Stimulated activated naive CD4-positive, alpha-beta T cell treated with Interleukin-2 at 50 U/mL for 16 hours (primary cell): ENCODE results near the gene INO80C.

ENCODE experiments used
- DNase-seq: peaks from one replicate; lab custom pipeline; 2025; lab: John Stamatoyannopoulos, UW

Gene INO80C

DNA sequence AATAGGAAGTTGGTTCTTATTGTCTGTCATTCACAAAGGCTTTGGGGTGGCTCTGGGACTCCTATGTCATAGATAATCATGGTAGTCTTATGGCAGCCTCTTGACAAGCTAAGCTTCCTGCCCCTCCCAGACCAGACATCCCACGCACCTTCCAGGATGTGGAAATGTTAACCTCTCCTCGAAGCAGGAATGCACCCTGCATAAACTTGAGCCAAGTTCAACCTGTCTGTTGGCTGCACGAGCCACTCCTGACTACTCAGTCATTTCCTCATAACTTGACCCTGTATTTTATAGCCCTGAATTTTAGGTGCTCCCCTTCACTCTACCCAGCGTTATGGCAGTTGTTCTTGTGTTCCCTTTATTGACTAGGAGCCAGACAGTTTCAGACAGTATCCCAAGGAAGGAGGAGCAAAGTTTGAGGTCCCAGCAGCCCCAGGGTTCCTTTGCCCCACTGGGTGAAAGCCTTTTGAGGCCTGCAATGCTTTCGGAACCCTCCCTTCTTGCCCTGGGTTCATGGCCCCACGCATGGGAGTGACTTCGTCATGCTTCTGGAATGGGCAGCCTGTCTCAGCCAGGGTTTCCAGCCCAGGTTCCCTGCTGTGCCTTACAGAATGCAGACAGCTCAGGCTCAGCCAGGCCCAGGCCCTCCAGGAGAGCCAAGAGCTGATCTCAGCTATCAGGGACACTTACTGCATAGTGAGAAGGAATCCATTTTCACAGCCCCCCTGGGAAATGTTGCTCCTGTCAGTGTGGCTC, 15.6 kb upstream of the INO80C start:
- DNase-seq = no peak

DNA sequence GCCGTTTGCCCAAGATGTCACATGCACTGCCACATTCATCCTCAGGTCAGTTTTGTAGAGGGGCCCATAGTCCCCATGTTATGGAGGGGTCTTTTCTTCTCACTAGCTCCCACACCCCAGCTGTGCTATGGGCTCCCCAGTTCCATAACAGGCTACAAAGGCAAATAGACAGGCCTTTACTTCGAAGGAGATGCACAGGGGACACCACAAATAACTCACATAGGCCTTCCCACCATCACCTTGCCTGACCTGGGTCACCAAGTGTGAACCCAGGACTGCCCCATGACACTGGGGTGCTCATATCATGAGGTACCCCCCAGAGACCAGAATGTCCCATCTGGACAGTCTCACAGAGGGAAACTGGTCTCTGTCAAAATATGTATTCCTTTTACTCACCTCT, 15.0 kb upstream of the INO80C start:
- DNase-seq = no peak

DNA sequence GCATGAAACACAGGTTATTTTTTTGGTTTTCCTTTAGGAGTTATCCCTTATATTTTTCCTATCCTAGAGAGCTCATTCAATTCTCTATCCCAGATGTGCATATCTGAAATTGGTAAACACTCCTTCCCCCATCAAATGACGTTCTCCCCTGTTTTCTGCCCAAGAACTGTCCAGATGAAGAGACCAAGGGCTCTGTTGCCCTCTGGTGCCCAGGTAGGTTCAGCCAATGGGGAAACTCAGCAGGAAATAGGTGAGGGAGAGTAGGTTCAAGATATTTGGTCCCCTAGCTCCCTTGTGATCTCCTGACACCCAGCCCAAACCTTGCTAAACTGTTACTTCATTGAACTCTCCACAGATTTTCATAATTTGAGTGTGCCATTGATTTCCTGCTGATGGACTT, 14.1 kb upstream of the INO80C start:
- no peak for DNase-seq

DNA sequence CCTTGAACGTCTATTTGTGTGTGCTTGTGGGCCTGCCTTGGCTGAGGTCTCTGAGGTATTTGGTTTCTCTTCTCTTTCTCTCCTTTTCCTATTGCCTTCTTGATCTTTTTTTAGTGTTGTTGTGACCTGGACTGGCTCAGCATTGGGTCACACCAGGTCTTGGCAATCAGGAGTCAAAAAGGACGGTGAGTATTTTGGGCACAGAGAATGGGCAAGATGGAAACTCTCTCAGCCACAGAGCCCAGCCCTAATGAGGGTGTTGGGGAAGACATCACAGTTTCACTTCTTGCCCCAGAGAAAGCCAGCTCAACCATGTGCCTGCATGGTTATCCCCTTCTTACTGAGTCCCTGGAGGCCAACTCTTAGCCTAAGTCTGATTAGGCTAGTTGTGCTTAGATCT, 13.7 kb upstream of the INO80C start:
- no peak for DNase-seq

DNA sequence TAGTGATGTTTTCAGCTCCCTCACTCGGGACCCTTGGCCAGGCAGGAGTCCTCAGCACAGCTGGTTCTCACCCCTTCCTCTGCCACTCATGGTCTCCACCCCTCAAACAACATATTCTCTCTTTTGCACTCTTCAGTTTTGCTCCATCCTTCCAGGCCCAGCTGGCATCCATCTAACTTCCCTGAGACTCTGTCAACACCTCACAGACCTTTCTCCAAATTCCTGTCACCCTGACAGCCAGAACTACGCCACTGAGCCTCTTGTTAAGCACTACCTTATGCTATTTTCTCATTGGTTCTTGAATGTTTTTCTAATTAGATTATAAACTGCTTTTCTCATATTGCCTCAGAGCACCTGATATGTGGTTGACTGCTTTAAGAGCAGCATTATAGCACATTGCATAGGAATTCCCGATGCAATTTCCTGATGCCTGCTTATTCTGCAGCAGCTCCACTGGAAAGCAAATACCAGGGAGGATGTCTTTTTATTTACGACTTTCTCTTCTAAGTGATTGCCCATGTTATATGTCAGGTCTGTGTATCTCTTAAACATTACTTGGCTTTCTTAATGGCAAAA, 12.4 kb upstream of the INO80C start:
- DNase-seq = no peak

DNA sequence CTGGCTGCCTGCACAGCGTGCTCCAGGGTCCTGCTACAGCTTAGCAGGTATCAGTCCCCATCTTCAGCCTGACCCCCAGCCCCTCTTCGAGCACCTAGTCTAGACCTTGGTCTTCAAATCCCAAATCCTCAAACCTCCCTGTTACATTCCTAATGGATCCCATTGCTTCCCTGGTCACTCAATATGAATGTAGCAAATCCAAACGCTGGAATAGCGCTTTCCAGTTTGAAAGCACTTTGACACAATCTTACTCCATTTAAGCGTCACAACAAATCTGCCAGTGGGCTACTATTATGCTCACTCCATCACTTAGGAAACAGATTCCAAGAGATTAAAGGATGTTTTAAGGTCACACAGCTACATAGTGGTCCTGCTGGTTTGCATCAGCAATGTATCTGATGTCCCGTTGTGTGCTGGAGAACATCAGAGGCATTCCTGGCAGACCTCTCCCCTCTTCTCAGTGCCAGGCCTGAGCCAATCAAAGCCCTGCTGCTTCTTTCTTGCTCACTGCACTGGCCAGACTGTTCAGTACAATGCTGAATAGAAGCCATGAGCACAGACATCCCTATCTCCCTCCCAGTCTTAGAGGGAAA, 11.1 kb upstream of the INO80C start:
- no peak for DNase-seq

DNA sequence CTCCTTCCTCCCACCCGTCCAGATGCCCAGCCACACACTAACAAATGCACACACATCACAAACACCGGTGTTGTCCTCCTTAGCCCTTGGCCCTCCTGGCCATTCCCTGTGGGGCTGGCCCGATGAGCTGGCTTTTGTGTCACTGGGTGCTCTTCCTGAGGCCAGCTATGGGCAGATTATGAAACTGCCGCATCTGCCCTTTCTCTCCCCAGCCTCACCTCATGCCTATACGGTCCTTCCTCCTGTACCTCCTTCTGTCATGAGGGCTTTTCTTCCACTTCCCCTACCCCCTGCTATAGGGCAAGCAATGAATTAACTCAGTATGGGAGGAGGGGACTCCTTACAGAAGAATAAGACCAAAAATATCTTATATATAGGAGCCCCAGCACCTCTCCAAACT, 10.3 kb upstream of the INO80C start:
- DNase-seq = no peak

DNA sequence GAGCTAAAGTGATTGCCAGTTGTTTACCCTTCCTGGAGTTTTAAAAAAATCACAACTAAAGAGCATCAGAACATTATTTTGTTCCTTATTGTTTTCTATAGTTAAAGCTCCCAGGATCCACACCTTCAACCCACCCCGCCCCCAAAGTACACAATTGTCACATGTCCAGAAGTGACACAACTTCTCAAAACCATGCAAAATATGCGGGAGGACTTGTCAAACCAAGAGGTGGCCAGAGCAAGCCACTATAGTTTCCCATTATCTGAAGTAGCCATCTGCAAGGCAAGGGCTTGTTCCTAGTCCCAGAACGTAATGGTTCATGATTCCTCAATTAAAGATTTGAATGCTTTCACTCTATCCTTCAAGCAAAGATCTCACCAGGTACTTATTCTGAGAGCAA, 9.9 kb upstream of the INO80C start:
- DNase-seq = no peak

DNA sequence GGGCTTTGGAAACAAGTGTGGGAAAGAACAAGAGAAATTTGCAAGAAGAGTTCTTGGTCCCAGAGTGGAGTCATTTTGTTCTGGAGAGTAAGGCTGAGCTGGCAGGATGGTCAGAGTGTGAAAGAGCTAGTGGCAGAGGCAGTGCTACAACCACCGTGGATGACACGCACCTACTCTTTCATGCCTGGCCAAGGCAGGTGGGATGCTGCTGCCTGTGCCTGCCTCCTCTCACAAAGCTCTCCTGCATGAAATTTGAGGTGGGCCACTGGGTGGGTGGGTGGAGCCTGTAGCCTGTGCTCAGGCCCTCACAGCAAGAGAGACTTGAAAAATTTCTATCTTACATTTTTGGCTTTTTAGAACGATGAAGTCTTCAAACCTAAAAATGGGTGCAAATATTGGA, 9.4 kb upstream of the INO80C start:
- DNase-seq = no peak

DNA sequence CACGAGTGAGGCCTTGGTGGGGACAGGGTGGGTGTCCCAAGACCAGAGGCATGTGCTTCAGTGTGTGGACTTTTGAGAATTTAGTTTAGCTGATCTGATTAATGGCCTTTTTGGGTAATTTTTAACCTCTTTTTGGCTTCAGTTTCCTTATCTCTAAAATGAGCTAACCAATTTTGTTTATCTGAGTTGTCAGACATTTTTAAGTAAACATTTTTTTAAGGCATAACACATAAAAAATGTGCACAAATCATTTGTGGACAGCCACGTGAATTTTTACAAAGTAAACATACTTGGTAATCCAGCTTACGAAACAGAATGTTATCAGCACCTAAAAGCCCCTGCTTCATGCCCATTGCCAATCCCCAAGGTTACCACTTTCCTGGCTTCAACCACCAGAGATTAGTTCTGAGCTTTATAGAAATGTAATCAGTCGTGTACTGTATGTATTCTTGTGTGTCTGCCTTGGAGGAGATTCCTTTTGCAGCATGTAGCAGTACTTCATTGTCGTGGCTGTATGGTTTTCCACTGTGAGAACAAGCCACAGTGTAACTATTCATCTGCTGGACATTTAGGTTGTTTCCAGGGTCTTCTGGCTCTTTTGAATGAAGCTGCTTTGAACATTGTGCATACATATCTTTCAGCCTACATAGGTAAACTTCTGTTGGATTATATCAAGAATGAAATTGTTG, 8.4 kb upstream of the INO80C start:
- no peak for DNase-seq

DNA sequence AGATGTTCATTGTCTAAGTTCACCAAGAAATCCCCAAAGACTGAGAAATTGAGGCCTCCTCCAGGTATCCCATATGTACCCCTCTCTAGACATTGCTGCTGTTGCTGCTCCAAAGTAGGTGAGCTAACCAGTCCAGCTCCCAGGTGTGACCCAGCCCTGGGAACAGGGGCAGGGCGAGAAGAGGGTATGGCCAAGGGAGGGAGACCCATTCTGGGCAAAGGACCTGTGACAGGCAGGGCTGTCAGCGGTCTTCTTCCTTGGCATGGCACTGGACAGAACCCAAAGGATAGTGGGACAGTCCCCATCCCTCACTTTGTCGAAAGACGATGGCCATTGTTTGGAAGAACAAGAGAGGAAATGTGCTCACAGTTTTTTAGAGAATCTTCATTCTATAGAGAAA, 7.2 kb upstream of the INO80C start:
- no peak for DNase-seq

DNA sequence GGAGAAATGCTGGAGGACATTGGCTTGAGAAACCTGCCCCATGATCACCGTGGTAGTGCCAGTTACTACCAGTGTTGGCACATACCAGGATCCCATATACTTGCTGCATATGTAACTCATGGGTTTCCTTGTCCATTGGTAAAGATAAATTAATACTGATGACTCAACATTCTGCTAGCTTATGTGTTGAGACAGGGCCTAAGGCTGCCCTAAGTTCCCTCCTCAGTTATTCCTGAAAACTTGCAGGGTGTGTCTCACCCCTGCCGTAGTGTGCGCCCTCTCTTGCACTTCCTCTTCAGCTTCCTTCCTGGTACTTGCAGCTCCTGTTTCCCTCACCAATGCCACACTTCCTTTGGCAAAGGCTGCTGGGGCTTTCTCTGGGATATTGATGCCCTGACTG, 4.3 kb upstream of the INO80C start:
- no peak for DNase-seq

DNA sequence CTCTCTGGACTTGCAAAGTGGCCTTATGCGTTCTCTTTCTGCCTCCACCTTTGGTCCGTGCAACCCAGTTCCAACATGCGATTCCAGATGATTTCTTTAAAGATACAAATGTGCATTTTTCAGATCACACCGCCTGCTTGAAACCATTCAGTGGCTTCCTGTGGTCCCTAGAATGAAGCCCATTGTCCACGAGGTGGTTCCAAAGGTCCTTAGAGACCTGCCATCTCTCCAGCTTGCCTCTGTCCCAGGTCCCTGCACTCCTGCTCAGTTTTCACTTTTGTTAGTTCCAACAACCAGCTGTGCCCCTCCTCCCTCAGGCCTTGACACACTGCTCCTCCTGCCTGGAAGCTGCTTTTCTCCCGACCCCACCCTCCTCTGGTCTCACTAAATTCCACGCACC, 3.6 kb upstream of the INO80C start:
- DNase-seq = no peak

DNA sequence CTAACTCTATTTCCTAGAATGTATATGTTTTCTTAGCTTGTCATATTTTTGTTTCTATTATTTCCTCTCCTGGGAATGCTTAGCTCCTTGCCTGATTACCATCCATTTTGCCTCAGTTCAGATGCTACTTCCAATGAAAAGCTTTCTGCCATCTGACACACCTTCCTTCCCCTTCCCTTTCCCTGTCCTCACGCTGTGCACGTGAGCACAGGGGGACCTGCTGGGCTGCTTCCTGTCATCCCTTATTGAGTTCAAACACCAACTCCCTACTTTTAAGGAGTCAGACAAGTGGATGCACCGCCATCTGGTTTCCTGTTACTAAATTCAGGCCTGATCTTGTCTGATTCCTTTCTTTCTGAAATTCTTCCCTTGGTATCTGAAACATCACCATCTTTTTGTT, 2.4 kb upstream of the INO80C start:
- no peak for DNase-seq

DNA sequence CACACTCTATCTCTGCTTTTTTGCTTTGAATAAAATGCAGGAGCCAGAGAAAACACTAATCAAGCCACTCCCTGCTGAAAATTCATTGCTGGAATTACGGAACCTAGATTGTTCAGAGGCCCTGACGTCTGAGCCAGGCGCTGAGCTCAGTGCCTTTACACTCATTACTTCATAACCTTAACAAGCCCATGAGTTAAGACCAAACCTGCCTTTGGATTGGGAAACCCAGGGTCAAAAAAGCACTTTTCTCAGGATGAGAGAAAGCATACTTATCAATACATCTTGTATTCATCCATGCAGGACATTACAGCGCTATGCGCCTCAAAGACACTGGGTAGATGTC, 762 bp downstream of the INO80C start:
- DNase-seq = no peak

DNA sequence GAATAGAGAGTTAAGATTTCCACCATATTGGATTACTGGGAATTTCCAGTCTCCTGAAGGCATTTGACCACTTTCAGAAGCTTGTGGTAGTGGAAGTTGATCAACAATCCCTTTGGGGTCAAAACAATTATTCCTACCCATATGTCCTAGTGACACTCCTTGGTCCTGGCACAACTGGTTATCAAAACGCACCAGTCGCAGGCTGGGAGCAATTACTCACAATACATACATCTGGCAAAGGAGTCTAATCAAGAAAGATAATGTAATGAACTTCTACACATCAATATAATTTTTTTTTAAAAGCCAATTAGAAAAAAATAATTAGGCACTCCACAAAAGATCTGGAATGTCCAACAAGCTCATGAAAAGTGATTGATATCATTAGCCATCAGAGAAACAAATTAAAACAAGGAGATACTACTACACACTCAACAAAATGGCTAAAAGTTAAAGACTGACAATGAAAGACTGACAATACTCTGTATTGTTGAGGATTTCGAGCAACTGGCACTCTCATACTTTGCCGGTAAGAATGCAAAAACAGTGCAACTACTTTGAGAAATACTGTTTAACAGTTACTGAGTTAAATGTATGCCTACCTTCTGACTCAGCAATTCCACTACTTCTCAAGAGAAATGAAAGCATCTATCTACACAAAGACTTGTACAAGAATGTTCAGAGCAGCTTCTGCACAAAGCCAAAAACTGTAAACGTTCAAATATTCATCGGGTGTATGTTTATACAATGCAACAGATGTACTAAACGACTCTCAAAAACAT, 2.0 kb downstream of the INO80C start:
- no peak for DNase-seq

DNA sequence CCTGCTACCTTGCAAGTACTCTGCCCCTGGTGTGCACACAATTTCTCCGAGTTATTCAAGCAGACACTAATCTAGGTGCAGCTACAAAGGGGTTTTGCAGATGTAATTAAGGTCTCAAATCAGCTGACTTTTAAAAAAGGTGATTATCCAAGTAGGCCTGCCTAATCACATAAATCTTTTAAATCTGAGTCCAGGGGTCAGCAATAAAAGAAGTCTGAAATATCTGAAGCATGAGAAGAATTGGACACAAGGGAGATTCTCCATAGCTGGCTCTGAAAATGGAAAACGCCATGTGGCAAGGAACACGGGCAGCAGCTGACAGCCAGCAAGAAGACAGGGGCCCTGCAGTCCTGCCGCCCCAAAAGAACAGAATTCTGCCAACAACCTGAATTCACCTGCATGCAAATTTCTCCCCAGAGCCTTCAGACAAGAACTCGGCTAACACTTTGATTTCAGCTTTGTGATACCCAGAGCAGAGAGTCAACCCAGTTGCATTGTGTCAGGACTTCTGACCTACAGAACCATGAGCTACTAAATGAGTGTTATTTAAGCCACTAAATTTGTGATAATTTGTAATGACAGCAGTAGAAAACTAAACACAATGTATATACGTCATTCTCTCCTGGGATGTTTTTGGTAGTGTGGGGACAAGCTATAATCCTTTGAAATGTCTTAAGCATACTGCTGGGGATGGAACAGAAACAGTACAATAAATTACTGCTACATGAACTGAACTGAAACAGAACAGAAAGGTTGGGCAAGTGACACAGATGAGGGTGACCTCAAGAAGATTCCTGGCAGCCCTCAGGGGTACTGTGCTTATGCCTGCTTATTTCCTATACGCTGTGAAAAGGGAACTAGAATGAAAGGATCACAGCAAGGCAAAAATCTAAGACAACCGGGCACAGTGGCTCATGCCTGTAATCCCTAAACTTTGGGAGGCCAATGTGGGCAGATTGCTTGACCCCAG, 3.2 kb downstream of the INO80C start:
- no peak for DNase-seq

DNA sequence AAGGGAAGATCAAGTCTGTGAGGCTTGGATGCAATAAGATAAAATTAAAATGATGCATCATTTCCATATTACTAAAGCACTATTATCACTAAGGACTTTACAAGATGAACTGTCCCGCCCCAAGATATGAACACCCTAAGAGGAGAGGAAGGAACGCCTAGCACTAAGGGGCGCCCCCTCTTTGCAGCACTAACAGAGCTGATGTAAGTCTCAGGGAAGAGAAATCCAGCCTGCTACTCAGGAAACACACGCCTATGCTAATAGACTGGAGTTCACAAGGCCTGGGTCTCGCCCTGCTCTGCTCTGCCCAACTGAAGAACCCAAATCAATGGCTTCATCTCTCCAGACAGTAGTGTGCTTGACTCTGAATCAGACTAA, 6.1 kb downstream of the INO80C start:
- no peak for DNase-seq

DNA sequence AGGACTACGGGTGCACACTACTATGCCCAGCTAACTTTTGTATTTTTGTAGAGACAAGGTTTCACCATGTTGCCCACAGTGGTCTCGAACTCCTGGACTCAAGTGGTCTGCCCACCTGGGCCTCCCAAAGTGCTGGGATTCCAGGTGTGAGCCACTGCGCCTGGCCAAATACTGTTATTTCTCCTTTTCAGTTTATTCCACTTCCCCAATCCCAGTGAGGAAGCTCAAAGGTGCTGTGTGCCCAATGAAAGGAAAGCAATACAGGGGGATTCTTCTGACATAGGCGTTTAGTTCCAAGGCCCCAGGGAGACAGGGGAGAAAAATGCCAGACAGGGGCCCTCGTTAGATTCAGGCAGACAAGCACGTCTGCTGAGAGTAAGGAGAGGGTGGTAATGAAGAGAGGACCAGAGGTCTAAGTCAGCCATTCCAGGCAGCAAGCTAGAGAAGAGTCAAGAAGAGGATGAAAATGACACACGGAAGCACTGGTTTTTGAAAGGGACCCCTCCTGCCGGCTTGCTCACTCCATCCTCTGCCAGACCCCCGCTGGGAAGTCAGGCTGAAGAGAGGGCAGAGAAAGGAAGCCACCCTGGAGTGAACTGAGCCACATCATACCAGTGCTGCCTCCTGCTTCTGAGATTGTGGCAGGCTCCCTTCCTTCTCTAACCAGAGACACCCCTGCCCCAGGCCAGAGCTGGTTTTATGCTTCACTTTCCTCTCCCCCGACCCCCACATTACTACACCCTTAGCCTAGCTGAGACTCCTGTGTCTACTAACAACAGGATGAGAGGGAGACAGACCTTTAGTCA, 6.7 kb downstream of the INO80C start:
- no peak for DNase-seq

DNA sequence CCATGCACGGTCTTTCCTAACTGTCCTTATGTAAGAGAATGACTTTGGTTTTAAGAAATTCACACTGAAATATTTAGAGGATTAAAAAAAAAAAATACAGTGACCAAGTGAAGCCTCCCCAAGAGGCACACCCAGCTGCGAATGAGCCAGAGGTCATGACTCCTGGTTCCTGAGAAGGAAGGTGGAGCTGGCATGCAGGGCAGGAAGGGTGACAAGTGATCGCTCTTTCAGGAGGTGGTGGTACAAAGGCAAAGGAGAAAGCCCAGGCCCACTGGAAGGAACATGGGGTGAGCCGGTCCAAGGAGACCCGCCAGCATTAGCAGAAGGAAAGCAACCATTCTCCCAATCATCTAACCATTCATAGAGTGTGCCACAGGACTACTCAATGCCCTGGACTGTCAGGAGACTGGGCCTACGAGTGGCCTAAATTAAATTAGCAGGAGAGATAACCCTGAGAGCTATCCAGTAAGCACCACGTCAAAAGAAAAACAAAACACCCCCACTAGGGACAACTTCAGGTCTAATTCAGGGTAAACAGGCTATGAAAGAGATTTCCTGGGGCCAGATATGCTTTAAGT, 7.8 kb downstream of the INO80C start:
- no peak for DNase-seq
